Measurements from ENCODE around the gene ARFGAP1. TPM values are rescaled to one million over a fixed set of nuclear protein-coding genes. Genes with fewer than 3 reads are reported as not detected.

The ARFGAP1 gene
- total and polyA plus RNA-seq, 2 of the 8 experiments (the other 6 are each of a cell fraction or from before 2014, with no cell fraction given), result 93.7 to 100 TPM

DNA sequence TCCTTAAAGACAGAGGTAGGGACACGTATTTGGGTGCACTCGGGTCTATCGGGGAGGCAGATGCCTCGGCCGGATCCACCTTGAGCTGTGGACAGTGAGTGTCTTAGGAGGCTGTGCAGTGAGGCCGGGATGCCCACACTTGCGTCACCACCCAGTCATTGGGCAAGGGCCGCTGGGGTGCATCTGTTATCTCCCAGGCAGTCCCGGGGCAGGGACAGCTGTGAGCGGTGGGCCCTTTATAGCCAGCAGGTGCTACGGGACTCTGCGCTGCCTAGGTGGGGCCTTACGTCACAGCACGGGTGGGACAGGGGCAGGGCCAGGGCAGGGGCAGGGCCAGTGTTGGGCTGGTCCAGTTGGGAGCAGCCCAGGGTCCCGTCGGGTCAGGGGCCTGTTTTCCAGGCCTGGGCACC, 19.7 kb downstream of the ARFGAP1 start:
- ChIA-PET POLR2A (ENCODE audit: partially characterized antibody) (interaction anchor here (1.1 to 3.7 kb wide), 6 partner anchors 10 to 365 kb away, joined by 3 to 26 read pairs (median 4); partner anchors contain the start of gene PPDPF), CTCF (ENCODE audit: partially characterized antibody) (interaction anchor here (0.8 to 9.9 kb wide), 22 partner anchors 11 to 530 kb away, joined by 3 to 81 read pairs (median 6); partner anchors contain the start of genes ARFGAP1, BIRC7 and NKAIN4)
- Histone ChIP-seq H2AK5ac (ENCODE audit: low read depth, low read length) (peak overlapping the region; percentile 53; the same call in 1 of the 2 replicates), H2BK5ac (ENCODE audit: low read depth, low read length) (0 out of 2 replicates have a peak overlapping the region, but pooled peaks have one; percentile 60), H3K23me2 (ENCODE audit: low read depth, low read length) (peaks cover 3% of the 10 kb centered on the region; the same call in 1 of the 2 replicates), H3K9ac (replicated peaks in 1 of 4; ENCODE audit: extremely low read depth in 1 of 4, low read depth in 3 of 4, low read length in 3 of 4) (no peak overlapping the region), H3K79me2 (ENCODE audit: control insufficient read depth in 1 of 2, insufficient read depth in 2 of 2, low read length in 2 of 2) (no peaks in the 10 kb centered on the region), H2BK12ac (ENCODE audit: low read depth, low read length) (peak overlapping the region; percentile 68; the same call in 1 of the 2 replicates), H3K56ac (replicated peaks; ENCODE audit: insufficient read length, low read depth, low read length) (no peak overlapping the region), H4K5ac (ENCODE audit: insufficient read length, low read depth, low read length) (no peak overlapping the region), H2AFZ (ENCODE audit: low read length) (no peak overlapping the region), H3K23ac (ENCODE audit: insufficient read length) (no peak overlapping the region), H4K8ac (ENCODE audit: extremely low read depth, insufficient read depth, low read length) (no peak overlapping the region), H3K4me3 (ENCODE audit: extremely low read depth in 1 of 4, insufficient read depth in 2 of 4, low read depth in 3 of 4, low read length in 4 of 4) (no peak overlapping the region), H3K27me3 (replicated peaks in 1 of 4; ENCODE audit: control insufficient read depth in 3 of 4, extremely low read depth in 1 of 4, insufficient read depth in 3 of 4, low read length in 3 of 4) (peaks cover 0 to 9% (median 0%) of the 10 kb centered on the region in 4 experiments; a peak in 2 of 7 replicates), H3K4me2 (ENCODE audit: insufficient read depth in 1 of 2, low read depth in 2 of 2, low read length in 2 of 2) (no peak overlapping the region), H3K27ac (ENCODE audit: low read depth, low read length) (no peak overlapping the region), H4K91ac (replicated peaks; ENCODE audit: insufficient read length, low read length) (no peak overlapping the region), H3K36me3 (ENCODE audit: control insufficient read depth in 2 of 4, insufficient read depth in 4 of 4, low read length in 3 of 4) (peaks cover 0 to 16% (median 5%) of the 10 kb centered on the region in 4 experiments; a peak in 4 of 8 replicates), H4K20me1 (replicated peaks in 1 of 2; ENCODE audit: control insufficient read depth in 1 of 2, insufficient read depth in 2 of 2, low read length in 2 of 2) (peaks cover 0 to 8% of the 10 kb centered on the region in 2 experiments), H2BK120ac (replicated peaks; ENCODE audit: low read depth, low read length) (no peak overlapping the region), H3K4me1 (replicated peaks in 1 of 4; ENCODE audit: control insufficient read depth in 3 of 4, insufficient read depth in 4 of 4, low read length in 3 of 4) (peaks cover 0 to 33% (median 26%) of the 10 kb centered on the region in 4 experiments; a peak in 6 of 7 replicates), H2BK15ac (ENCODE audit: low read length) (no peak overlapping the region), H3K14ac (ENCODE audit: insufficient read length) (no peak overlapping the region), H3K9me3 (ENCODE audit: insufficient read depth in 2 of 2, low read depth in 1 of 2, low read length in 1 of 2) (no peaks in the 10 kb centered on the region), H2BK20ac (ENCODE audit: low read length) (no peak overlapping the region), H3K4ac (replicated peaks; ENCODE audit: insufficient read length, low read depth, low read length) (no peak overlapping the region), H3K79me1 (ENCODE audit: low read depth, low read length) (no peaks in the 10 kb centered on the region; the same call in 1 of the 2 replicates), H3K18ac (ENCODE audit: extremely low read depth, low read length) (no peak overlapping the region)
- WGBS, 2 experiments (ENCODE audit: extremely low coverage in 1 of 2, insufficient coverage in 1 of 2, insufficient read length in 1 of 2, insufficient replicate concordance in 2 of 2, low coverage in 1 of 2, low lambda C conversion rate in 2 of 2, missing lambda C conversion rate in 1 of 2), result 89% methylated on average over 16 of the region's 16 CpGs; no CpG with 5 or more reads in 1 of the 2 experiments
- DNase-seq (ENCODE audit: low read depth in 1 of 2, low spot score in 2 of 2), result no peak
- FAIRE-seq, result no peak
- TF ChIP-seq RAD21 (IDR thresholded peaks at IDR 0.05 in 1 of 2, conservative IDR thresholded peaks at IDR 0.05 in 1 of 2; ENCODE audit: low read depth in 2 of 2, low read length in 2 of 2) (no peak), CHD2 (IDR thresholded peaks at IDR 0.05; ENCODE audit: low read length) (no peak), KDM4A (IDR thresholded peaks at IDR 0.05; ENCODE audit: low read depth, low read length, severe bottlenecking) (no peak), GTF2F1 (IDR thresholded peaks at IDR 0.05; ENCODE audit: borderline replicate concordance, low read depth, low read length) (no peak), MAFK (IDR thresholded peaks at IDR 0.05; ENCODE audit: low read depth, low read length) (no peak), FOSL1 (IDR thresholded peaks at IDR 0.05; ENCODE audit: insufficient read depth, low read depth, low read length) (no peak), POU5F1 (IDR thresholded peaks at IDR 0.05; ENCODE audit: low read depth, low read length) (no peak), BACH1 (IDR thresholded peaks at IDR 0.05; ENCODE audit: low read length) (no peak), CREB1 (IDR thresholded peaks at IDR 0.05) (no peak), NRF1 (IDR thresholded peaks at IDR 0.05; ENCODE audit: low read depth, low read length) (no peak), EGR1 (IDR thresholded peaks at IDR 0.05; ENCODE audit: borderline replicate concordance, low read depth, low read length) (no peak), KDM1A (IDR thresholded peaks at IDR 0.05; ENCODE audit: borderline replicate concordance, low read length) (no peak)
- TF ChIP-seq, protein P1, sequence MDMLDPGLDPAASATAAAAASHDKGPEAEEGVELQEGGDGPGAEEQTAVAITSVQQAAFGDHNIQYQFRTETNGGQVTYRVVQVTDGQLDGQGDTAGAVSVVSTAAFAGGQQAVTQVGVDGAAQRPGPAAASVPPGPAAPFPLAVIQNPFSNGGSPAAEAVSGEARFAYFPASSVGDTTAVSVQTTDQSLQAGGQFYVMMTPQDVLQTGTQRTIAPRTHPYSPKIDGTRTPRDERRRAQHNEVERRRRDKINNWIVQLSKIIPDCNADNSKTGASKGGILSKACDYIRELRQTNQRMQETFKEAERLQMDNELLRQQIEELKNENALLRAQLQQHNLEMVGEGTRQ (IDR thresholded peaks at IDR 0.05; ENCODE audit: low read length), result no peak
